HG03159 (cell line): ENCODE data around the gene CD109.
"Not testable (repeated sequence)": the region's sequence is repeated elsewhere in the genome, so short reads cannot be mapped to it uniquely, and the experiment has no call there.

ENCODE experiments used
- ATAC-seq: cut with Tn5 transposase; IDR thresholded peaks from one replicate; pipeline ENCODE4 v1.9.1; 2021; ENCODE audit warnings: mild to moderate bottlenecking, moderate library complexity; ENCODE audit not compliant: unreplicated experiment

Gene CD109

DNA sequence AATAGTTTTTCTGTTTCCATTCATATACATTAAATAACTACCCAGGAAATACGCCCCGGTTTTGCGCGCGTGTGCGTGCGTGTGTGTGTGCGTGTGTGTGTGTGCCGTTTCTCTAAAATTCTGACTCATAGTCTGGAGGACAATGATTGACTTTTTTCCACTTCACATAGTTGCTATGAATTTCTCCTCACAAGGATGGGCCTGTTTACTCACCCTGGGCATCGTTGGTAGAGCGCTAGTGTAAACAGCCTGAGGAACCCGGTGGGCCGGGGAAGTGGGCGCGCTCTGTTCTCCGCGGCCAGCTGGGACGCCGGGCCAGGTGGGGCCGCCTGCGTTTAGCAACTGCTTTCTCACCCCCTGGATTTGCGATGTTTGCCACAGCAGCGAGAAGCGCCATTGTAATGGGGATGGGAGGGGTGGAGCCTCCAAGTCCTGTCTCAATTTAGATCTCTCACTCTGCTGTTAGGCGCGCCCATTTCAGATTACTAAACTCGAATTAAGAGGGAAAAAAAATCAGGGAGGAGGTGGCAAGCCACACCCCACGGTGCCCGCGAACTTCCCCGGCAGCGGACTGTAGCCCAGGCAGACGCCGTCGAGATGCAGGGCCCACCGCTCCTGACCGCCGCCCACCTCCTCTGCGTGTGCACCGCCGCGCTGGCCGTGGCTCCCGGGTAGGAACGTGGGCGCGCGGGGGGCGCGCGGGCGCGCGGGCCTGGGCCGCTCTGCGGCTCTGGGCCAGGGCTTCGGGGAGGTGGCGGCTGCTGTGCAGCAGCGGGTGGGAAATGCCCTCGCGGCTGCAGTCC, at the start of gene CD109:
TSS of gene CD109 (plus strand) at position 585 of the 803 bp plus-strand sequence. CDS start at position 598, 13 bp downstream.
- peak; percentile 70 for ATAC-seq

DNA sequence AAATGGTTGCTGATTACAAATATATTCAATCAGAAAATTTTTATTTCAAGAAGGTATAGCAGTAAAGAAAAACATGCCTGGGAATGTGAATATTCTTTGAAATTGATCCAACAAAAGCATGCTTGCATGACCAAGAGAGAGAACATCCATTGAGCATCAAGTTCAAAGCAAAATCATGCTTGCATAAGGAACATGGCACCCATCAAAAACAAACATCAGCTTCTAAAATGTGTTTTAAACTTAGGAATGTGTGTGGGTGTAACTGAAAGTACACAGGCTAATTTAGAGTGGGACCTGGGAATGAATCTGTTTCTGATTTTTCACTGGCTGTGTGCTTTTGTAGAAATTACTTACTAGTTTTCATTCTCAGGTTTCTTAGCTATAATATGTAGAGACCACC, 47.8 kb upstream of the CD109 start:
- ATAC-seq: no peak

DNA sequence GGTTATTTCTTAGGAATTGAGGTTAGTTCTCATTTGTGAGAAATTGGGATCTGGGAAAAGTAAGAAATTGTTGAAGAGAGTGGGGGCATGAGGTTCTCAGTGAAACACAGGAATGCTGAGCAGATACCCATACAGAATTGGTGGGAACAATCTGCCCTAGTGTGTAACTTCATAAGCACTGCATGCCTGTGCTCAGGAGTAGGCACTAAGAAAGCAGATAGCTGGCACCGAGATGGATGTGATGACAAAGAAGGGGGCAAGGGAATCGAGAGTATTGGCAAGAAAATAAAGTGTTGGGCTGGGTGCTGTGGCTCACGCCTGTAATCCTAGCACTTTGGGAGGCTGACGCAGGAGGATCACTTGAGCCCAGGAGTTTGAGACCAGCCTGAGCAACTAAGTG, 46.2 kb upstream of the CD109 start:
- ATAC-seq: no peak

DNA sequence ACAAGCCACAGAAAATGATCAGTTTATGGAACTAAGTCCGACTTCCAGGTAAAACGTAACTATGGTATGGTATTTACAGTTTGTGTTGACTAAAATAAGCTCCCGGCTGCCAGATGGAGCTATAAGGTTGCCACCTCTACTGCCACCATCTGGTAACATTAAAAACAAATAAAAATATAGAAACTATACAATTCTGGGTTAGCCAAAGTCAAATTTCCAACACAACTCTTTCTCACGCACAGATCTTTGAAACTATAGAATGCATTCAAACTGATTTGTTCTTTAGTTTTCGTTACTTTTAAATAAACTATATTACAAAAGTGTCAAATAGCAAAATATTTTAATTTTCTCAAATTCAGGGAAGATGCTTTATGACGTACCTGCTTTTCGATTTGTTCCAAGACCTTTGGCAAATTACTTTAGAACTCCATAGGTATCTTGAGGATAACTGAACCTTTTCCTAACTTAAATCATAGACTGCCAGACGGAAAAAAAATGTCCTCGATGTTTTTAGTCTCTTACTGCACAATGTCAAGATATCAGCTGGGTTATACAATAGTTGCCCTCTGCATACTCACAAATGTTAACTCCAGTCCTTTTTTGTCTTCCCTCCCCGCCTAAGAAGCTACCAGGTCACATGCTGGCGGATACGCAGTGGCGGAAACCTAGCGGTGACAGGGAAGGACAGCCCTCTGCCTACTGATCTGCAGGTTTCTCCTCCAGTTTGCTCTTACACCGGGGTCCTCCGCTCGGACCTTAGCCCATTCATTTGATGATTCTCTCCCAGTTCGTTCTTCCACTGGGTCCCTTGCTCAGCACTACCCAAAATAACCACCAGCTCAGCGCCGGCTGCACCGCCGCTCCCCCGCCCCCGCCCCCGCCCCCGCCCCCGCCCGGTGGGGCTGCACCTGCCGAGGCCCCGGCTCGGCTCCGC, 43.1 kb upstream of the CD109 start:
- peak; percentile 45 for ATAC-seq

DNA sequence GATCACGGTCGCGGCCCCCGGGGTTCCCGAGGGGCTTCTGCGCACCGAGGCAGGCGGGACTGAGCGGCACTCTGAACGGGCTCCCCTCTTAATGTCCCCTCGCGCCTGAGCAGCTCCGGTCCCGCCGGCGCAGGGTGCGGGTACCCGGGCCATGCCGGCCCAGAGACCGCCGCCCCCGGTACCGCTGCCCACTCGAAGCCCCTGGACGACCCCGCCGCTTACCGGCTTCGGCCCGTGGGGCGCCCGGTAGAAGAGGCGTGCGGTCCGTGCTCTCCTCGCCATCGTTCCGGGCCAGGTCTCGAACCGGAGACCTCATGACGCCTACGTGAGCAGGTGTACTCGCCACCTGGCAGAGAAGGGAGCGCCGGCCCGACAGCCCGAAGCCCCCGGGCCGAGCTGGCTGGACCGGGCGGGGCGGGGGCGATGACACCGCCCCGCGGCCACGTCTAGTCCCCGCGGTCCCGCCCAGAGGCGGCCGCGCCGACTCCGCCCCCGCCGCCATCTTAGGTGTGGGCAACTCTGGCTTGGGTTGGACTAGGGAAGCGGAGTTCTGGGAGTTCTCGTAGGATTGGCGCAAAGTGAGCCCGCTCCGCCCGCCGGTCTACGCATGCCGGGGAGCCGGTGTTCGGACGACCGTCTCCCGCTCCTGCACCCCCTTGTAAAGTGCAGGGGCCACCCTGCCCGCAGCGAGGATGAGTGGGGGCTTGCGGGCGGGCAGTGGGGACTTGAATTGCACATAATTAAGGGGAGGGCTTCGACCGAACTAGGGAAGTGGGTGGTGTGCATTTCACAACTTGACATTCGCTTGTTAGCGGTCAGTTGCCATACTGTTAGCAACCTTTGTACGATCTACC, 42.2 kb upstream of the CD109 start, which contains the start of gene SLC17A5:
TSS of gene SLC17A5 (minus strand) at position 422 of the 854 bp plus-strand sequence. CDS start at position 316, 106 bp downstream.
- peak; percentile 86 for ATAC-seq

DNA sequence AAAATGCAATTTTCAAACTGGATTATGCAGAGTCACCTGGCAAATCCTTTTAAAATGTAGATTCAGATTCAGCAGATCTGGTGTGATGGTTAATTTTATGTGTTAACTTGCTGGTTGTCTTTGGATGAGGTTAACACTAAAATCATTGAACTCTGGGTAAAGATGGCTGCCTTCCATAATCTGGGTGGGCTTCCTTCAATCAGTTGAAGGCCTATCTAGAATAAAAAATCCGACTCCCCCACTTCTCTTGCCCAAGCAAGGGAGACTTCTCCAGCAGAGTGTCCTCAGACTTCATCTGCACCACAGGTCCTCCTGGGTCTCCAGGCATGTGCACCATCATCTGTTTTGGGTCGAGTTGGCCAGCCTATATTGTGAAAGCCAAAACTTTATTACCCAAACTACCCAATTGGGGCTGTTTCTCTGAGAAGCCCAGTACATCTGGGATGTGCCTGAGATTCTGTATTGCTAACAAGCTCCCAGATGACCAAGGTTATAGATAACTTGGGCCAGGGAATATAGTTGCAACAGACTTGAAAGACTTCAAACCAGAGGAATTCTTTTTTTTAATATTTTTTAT, 40.6 kb upstream of the CD109 start:
- no peak for ATAC-seq

DNA sequence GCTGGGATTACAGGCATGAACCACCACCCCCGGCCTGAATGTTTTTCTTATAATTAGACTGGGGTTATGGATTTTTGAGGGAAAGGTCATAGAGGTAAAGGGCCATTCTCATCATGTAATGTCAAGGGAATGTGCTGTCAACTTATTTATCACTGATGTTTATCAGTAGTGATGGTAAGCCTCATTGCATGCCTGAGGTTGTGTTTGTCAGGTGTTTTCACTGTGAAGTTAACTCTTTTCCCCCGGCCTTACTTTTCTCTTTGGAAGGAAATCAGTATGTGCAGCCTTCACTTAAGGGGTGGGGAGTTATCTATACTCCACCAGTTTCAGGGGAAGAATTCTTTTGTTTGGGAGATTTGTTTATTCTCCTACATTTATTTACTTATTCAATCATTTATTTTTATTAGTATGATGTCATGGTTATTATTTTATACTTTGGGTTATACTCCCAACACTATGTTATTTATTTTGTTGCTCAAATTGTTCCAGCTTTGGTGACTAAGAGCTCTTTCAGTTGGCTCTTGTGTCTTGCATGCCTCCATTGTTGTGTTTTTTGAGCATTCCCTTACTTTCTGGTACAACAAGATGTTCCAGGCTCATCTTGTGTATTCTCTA, 39.4 kb upstream of the CD109 start:
- ATAC-seq: no peak

DNA sequence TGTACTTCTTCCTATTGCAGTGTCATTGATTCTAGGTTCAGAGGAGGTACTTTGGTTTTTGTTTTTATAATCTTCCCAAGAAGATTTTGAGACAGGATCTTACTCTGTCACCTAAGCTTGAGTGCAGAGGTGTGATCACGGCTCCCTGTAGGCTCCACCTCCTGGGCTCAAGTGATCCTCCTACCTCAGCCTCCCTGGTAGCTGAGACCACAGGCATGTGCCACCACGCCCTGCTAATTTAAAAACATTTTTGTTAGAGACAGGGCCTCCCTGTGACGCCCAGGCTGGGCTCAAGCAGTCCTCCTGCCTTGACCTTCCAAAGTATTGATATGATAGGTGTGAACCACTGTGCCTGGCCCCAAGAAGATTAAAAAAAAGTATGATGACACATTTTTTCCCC, 38.8 kb upstream of the CD109 start:
- ATAC-seq: no peak

DNA sequence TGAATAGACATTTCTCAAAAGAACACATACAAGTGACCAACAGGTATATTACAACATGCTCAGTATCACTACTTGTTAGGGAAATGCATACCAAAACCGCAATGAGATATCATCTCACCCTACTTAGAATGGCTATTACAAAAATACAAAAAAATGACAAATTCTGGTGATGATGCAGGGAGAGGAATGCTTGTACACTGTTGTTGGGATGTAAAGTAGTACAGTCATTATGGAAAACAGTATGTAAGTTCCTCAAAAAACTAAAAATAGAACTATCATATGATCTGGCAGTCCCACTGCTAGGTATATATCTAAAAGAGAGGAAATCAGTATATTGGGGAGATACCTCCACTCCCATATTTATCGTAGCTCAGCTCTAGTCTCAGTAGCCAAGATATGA, 31.3 kb upstream of the CD109 start:
- ATAC-seq: no peak

DNA sequence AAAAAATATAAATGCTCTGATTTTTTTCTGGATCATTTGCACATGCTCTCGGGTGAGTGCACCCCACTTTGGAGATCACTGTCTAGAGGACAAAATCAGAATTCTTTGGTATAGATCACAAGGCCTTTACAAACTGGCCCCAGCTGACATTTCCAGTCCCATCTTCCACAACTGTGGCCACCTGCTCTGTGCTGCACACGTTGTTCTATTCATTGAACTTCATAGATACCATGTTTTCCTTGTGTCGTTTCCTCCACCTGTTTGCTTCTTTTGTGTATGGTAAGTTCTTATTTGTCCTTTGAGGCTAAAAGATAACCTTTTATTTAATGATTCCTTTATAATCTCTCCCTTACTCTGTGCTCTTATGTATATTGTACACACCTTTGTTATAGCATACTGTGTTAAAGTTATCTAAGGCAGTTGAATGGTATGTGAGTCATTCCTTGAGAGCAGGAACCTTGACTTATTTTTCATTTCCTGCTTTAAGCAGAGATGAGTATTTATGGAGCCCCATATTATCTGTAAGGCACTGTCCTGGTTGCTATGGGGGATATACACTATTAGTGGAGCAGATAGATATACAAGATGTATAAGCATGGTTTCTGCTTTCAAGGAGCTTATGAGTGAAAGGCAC, 30.2 kb upstream of the CD109 start:
- peak; percentile 74 for ATAC-seq

DNA sequence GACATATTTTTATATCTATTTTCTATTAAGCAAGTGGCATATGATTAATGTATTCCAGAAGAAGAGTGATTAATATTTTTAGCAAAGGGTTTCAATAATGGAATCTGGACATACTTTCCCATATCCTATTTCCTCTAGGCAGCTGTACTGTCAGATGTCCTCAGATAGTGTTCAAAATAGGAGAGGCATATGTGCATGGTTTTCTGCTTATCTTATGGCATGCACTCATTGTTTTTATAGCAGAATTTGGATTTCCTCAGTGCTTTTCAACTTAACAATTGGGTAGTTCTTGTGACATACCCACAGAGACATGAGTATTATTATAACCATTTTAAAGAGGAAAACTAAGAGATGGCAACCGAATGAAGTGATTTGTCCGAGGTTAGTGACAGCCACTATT, 29.6 kb upstream of the CD109 start:
- ATAC-seq: no peak

DNA sequence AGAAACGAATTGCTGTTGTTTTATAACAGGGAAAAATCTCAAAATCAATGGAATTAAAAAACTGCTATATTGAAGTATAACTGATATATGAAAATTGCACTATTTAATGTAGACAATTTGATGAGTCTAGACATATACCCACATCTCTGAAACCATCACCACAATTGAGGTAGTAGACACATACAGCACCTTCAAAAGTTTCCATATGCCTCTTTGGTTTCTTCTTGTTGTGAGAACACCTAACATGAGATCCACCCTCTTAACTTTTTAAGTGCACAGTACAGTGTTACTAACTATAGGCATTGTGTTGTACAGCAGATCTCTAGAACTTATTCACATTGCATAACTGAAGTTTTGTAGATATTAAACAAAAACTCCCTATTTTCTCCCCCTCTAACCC, 28.2 kb upstream of the CD109 start:
- ATAC-seq: no peak

DNA sequence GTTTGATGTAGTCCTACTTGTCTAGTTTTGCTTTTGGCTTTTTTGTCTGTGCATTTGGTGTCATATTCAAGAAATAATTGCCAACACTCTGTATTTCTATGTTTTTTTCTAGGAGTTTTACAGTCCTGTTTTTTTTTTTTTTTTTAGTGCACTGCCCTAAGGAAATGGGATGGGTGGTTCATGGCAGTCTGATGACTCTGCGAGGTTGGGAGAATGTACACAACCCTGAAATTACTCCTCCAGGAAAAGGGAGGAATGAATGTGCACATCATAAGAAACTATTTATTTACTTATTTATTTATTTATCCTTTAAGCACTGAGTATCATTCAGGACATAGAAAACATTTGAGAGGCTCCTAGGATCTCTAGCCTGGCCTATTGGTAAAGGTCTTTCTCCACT, 27.0 kb upstream of the CD109 start:
- ATAC-seq: no peak

DNA sequence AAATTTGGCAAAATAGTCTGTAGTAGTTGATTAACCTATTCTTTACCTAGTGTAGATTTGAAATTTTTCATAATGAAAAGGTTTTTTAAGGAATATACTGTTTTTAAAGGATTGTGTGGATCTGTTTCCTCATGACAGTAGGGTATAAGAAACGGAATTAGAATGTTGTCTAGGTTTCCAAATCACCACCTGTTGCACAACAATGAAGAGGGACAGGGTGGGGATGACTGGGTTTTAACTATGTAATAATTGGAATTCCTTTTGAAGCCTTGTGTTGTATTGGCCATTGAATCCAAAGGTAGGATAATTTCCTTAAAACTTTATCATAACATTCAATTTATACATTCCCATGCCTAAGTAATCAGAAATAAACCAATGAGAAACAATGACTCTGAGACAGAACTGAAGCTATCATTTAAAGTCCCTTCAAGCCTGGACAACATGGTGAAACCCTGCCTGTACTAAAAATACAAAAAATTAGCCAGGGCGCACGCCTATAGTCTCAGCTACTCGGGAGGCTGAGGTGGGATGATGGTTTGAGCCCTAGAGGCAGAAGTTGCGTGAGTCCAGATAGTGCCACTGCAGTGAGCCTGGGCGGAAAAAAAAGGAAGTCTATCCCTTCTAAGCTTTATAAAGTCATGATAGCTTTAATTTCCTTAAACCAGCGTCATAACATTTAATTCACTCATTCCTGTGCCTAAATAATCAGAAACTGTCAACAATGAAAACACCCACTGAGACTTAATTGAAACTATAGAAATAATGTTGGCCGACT, 23.9 kb upstream of the CD109 start:
- no peak for ATAC-seq

DNA sequence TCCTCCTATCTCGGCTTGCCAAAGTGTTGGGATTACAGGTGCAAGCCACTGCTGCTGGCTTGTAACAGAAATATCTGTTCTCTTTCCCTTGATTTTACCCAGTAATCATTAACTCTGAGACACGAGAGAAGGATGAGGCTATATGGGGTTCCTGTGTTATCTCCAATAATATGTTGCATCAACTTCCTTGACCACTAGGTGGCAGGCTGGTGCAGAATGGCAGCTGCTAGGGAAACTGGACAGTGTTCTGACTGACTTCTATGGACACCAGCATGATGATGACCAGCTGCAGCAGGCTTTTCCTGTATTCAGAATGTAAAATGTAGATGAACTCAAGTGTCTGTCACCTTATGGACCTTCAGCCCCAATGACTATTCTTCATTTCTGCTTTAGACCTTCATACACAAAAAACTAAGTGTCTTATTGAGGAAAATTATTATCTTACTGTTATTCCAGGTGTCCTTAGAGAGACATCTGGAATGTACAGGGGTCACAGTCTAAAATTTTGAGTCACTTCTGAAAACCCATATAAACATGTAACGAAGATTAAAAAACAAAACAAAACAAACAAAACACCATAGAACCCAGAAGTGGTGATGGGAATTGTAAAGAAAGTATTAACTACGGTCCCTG, 20.4 kb upstream of the CD109 start:
- peak; percentile 93 for ATAC-seq

DNA sequence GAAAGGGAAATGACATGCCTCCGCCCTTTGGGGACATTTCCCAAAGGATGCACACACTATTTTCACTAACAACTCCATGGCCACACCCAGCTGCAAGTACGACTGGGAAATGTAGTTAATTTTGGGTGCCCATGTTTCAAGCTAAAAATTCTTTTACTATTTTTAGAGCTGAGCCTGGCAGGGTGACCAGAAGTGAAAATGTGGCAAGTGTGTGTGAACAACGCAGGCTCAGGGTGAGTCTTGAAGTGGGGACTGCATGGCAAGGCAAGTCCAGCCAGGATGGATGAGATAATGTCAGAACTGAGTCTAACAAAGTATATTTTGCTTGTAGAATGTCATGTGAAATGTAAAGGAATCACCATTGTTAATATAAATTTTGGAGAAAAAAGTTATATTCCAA, 17.0 kb upstream of the CD109 start:
- no peak for ATAC-seq

DNA sequence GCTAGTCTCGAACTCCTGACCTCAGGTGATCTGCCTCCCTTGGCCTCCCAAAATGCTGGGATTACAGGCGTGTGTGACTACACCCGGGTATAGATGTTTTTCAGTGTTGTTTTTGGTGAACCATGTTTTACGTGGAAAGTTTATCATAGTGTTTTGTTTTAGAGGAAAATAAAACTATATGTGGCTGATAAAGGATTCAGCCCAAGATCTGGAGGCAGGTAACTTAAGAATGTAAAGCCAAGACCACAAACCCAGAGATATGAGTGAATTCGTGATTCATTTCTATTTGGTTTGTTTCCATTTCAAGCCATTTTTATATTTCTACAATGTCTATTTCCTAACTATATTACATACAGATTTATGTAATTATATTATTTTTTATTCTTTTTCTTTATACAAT, 16.2 kb upstream of the CD109 start:
- not testable (repeated sequence) for ATAC-seq

DNA sequence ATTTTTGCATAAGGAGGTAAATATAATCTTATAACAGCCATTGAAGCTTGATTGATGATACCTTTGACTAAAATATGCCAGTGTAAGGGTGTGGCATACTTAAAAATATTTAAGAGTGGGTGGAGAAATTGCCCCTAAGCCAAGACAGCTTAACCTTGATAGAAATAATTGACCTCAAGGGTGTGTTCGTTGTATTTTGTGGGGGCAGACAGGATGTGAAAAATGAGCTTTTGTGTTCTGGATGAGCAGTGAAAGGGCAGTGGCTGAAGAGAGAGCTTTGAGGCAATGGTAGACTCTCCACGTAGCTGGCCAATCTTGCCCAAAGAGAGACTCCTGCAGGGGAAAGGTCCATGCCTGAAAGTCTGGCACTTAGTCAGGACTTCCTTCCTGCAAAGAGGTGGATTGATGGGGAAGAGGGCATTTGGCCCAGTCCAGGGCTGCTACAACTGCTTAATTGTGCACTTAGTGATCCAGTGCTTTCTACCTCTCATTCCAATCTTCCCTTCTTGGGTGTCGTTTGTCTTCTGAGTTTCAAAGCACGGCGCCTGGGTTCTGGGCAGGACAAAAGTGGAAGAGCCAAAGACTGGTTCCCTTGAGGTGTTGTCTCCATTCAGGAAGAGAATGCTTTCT, 15.6 kb upstream of the CD109 start:
- ATAC-seq: no peak
